Lung (tissue), 12 donors: ENCODE measurements around the gene AP3D1. TPM values are rescaled to one million over a fixed set of nuclear protein-coding genes. Genes with fewer than 3 reads are reported as not detected.

Experiments used
- ATAC-seq: fragments of 200-7000 bp; cut with Tn5 transposase; one replicate; pipeline ENCODE4 v1.9.1; 2020; ENCODE audit warnings: moderate number of reproducible peaks; ENCODE audit not compliant: insufficient read depth, low FRiP score
- DNase-seq, 3 donors: peaks; one replicate each; pipeline ENCODE4 v3.0.0-alpha.2; 2013 to 2017
- H3K27ac ChIP-seq, 2 donors: one replicate each; pipeline ENCODE4 v1.5.1; 2013; ENCODE audit warnings: mild to moderate bottlenecking in 2 of 2, moderate library complexity in 2 of 2, control low read depth in 1 of 2, inconsistent platforms in 1 of 2, low read depth in 1 of 2, low read length in 1 of 2
- H3K27me3 ChIP-seq, 3 donors: one replicate each; pipeline ENCODE4 v1.5.1; 2013; ENCODE audit warnings: low read length in 2 of 3; ENCODE audit not compliant: control insufficient read depth in 3 of 3, insufficient read depth in 3 of 3
- H3K36me3 ChIP-seq, 4 donors: one replicate each; pipeline ENCODE4 v1.5.1; 2013; ENCODE audit warnings: low read length in 4 of 4, mild to moderate bottlenecking in 1 of 4, moderate library complexity in 1 of 4; ENCODE audit not compliant: control insufficient read depth in 4 of 4, insufficient read depth in 4 of 4
- H3K4me1 ChIP-seq, 5 donors: one replicate each; pipeline ENCODE4 v1.5.1; 2013; ENCODE audit warnings: low read length in 5 of 5, mild to moderate bottlenecking in 2 of 5, moderate library complexity in 1 of 5; ENCODE audit not compliant: control insufficient read depth in 5 of 5, insufficient read depth in 5 of 5
- H3K4me3 ChIP-seq: one replicate; pipeline ENCODE4 v1.5.1; 2013; ENCODE audit warnings: mild to moderate bottlenecking, control low read depth, moderate library complexity
- H3K9ac ChIP-seq, 2 donors: one replicate each; pipeline ENCODE4 v1.5.1; 2013; ENCODE audit warnings: low read length in 2 of 2, control low read depth in 1 of 2; ENCODE audit not compliant: insufficient read depth in 1 of 2
- H3K9me3 ChIP-seq, 4 donors: one replicate each; pipeline ENCODE4 v1.5.1; 2013; ENCODE audit warnings: low read length in 3 of 4, mild to moderate bottlenecking in 1 of 4, moderate library complexity in 1 of 4; ENCODE audit not compliant: control insufficient read depth in 4 of 4, insufficient read depth in 3 of 4
- WGBS, 2 donors: extraction: QIAGEN DNeasy Blood & Tissue Kit; methylation state at CpG; one replicate each; pipeline ENCODE4 v1.1.7; 2013; 5-methylcytosine and 5-hydroxymethylcytosine counted together
- polyA plus RNA-seq, 2 donors: library from polyadenylated mRNA; stranded (reverse); fragments of 200-250 nt; gene quantifications; one replicate each; pipeline ENCODE4 v1.2.1, GENCODE V29; 2013
- total RNA-seq, 2 donors: library from RNA; depleted of rRNA in 1 of 2; stranded (reverse); fragments of >200 nt in 1 of 2; gene quantifications; one replicate each; pipeline ENCODE4 v1.2.1, GENCODE V29; 2014 to 2021
- TF ChIP-seq, protein P1 (sequence below): IDR thresholded peaks from 2 replicates; pipeline ENCODE4 v1.5.1; 2012; ENCODE audit warnings: mild to moderate bottlenecking; ENCODE audit errors: control extremely low read depth, extremely low read depth
- donor health status: control.
- donor health status: control.
- donor health status: Bipolar disorder and iron deficiency.
- donor health status: healthy.
- donor health status: DM: yes; HTN: yes; CAD: no.

Gene AP3D1
- total and polyA plus RNA-seq, 4 donors: 55.3 to 144 (median 85.4) TPM

- peak in 2 of 3 donors; percentile 31 to 54 for DNase-seq
- peak overlapping the region; percentile 50 to 81 for H3K27ac ChIP-seq
- no peak for ATAC-seq
- H3K4me1 ChIP-seq: peaks cover 0 to 32% (median 9%) of the 10 kb centered on the region in 5 donors
- no peaks in the 10 kb centered on the region for H3K36me3 ChIP-seq
- TF ChIP-seq, protein P1, sequence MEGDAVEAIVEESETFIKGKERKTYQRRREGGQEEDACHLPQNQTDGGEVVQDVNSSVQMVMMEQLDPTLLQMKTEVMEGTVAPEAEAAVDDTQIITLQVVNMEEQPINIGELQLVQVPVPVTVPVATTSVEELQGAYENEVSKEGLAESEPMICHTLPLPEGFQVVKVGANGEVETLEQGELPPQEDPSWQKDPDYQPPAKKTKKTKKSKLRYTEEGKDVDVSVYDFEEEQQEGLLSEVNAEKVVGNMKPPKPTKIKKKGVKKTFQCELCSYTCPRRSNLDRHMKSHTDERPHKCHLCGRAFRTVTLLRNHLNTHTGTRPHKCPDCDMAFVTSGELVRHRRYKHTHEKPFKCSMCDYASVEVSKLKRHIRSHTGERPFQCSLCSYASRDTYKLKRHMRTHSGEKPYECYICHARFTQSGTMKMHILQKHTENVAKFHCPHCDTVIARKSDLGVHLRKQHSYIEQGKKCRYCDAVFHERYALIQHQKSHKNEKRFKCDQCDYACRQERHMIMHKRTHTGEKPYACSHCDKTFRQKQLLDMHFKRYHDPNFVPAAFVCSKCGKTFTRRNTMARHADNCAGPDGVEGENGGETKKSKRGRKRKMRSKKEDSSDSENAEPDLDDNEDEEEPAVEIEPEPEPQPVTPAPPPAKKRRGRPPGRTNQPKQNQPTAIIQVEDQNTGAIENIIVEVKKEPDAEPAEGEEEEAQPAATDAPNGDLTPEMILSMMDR: no peak
- H3K9ac ChIP-seq: no peak overlapping the region
- no peak overlapping the region for H3K4me3 ChIP-seq
- H3K27me3 ChIP-seq: no peaks in the 10 kb centered on the region
- no peaks in the 10 kb centered on the region for H3K9me3 ChIP-seq
- WGBS, 2 donors: 70 to 81% methylated on average over 38 of the region's 38 CpGs
Observed at GRCh38 chr19:2064788-2065524, 86.4 kb downstream of the AP3D1 start.

DNA sequence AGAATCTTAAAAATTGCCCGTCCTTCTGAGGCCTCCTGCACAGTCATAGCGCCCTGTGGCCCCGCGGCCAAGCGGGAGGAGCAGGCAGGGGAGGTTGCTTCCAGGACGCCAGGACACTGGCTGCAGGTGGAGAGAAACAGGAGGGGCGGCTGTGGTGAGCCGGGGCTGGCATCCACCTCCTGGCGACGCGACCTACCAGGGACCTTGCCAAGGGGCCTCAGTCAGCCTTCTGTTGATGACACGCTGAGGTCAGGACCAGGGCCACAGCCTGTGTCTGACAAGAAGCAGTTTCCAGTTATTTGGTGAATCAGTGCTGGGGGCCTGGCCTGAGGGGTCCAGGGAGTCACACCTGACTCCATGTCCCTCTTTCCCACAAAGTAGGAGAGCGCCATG is 87.0 kb downstream of the AP3D1 start:
- 84 to 85% methylated on average over 13 of the region's 13 CpGs for WGBS, 2 donors
- Histone ChIP-seq H3K27me3 (no peaks in the 10 kb centered on the region), H3K27ac (peak overlapping the region; percentile 50 to 81), H3K4me3 (no peak overlapping the region), H3K4me1 (peaks cover under 1 to 35% (median 14%) of the 10 kb centered on the region in 5 donors), H3K9ac (no peak overlapping the region), H3K36me3 (no peaks in the 10 kb centered on the region), H3K9me3 (no peaks in the 10 kb centered on the region)
- TF ChIP-seq, protein P1: no peak
- DNase-seq (no peak), ATAC-seq (no peak)

- ATAC-seq (no peak), DNase-seq (no peak)
- TF ChIP-seq, protein P1: no peak
- Histone ChIP-seq H3K9me3 (no peaks in the 10 kb centered on the region), H3K36me3 (no peaks in the 10 kb centered on the region), H3K4me3 (no peak overlapping the region), H3K4me1 (peaks cover 5 to 37% (median 18%) of the 10 kb centered on the region in 5 donors), H3K9ac (no peak overlapping the region), H3K27ac (peak overlapping the region in 1 of 2 donors; percentile 17), H3K27me3 (no peaks in the 10 kb centered on the region)
- 81 to 91% methylated on average over 8 of the region's 8 CpGs for WGBS, 2 donors
Observed at GRCh38 chr19:2063824-2064223, 87.5 kb downstream of the AP3D1 start.
